Osteoblast (primary cell): ENCODE results near the gene ING1. TPM values are rescaled to one million over a fixed set of nuclear protein-coding genes. Genes with fewer than 3 reads are reported as not detected.
"Not testable (repeated sequence)": the region's sequence is repeated elsewhere in the genome, so short reads cannot be mapped to it uniquely, and the experiment has no call there.

Experiments used
- DNase-seq: peaks from one replicate; pipeline ENCODE4 v3.0.0; 2011; ENCODE audit warnings: low spot score, mixed read lengths; ENCODE audit not compliant: insufficient read length; ENCODE audit errors: missing footprints
- H2AFZ ChIP-seq: 2 replicates; pipeline ENCODE4 v1.6.0; 2011; ENCODE audit warnings: mild to moderate bottlenecking, low read length
- H3K27ac ChIP-seq: 2 replicates; pipeline ENCODE4 v1.5.1; 2011; ENCODE audit warnings: mild to moderate bottlenecking, low read depth, low read length, moderate library complexity
- H3K27me3 ChIP-seq: 2 replicates; pipeline ENCODE4 v1.6.0; 2012; ENCODE audit warnings: mild to moderate bottlenecking, control low read depth, inconsistent platforms, low read length, moderate library complexity; ENCODE audit not compliant: insufficient read depth
- H3K36me3 ChIP-seq: 2 replicates; pipeline ENCODE4 v1.5.1; 2011; ENCODE audit warnings: mild to moderate bottlenecking, low read length, control low read depth, moderate library complexity; ENCODE audit not compliant: insufficient read depth
- H3K4me1 ChIP-seq: 2 replicates; pipeline ENCODE4 v1.5.1; 2011; ENCODE audit warnings: mild to moderate bottlenecking, low read length, control low read depth, moderate library complexity; ENCODE audit not compliant: insufficient read depth
- H3K4me2 ChIP-seq: 2 replicates; pipeline ENCODE4 v1.6.0; 2011; ENCODE audit warnings: mild to moderate bottlenecking, low read length; ENCODE audit not compliant: insufficient read depth
- H3K4me3 ChIP-seq: fragments of 200-600 bp; sonication (generic); 3 replicates; pipeline ENCODE4 v1.5.1; 2012; ENCODE audit warnings: mild to moderate bottlenecking, low read length, inconsistent platforms; ENCODE audit not compliant: insufficient read depth
- H3K79me2 ChIP-seq: 2 replicates; pipeline ENCODE4 v1.6.0; 2012; ENCODE audit warnings: mild to moderate bottlenecking, low read length, control low read depth, inconsistent platforms; ENCODE audit not compliant: insufficient read depth
- H3K9me3 ChIP-seq: 2 replicates; pipeline ENCODE4 v1.5.1; 2011; ENCODE audit warnings: low read depth, low read length, control low read depth
- H4K20me1 ChIP-seq: 2 replicates; pipeline ENCODE4 v1.6.0; 2012; ENCODE audit warnings: mild to moderate bottlenecking, low read length, control low read depth; ENCODE audit not compliant: insufficient read depth
- CTCF ChIP-seq: IDR thresholded peaks from 2 replicates; pipeline ENCODE4 v1.5.1; 2011; ENCODE audit warnings: mild to moderate bottlenecking, low read depth, low read length, moderate library complexity; ENCODE audit errors: extremely low read depth
- total RNA-seq: library from RNA; depleted of rRNA; stranded (reverse); fragments of >200 nt; gene quantifications from 2 replicates; pipeline ENCODE4 v1.2.3, GENCODE V29; 2012

The ING1 gene
- total RNA-seq, 1 donor = 10.5 TPM

- no peak for DNase-seq
- no peak overlapping the region for H3K4me3 ChIP-seq
- H2AFZ ChIP-seq = no peak overlapping the region
- H3K27ac ChIP-seq = no peak overlapping the region
- no peaks in the 10 kb centered on the region for H3K4me1 ChIP-seq
- no peaks in the 10 kb centered on the region for H4K20me1 ChIP-seq
- H3K36me3 ChIP-seq = peaks cover 68% of the 10 kb centered on the region
- no peak for TF ChIP-seq CTCF
- no peak overlapping the region for H3K4me2 ChIP-seq
- peaks cover 9% of the 10 kb centered on the region for H3K79me2 ChIP-seq
- H3K9me3 ChIP-seq = no peaks in the 10 kb centered on the region
- H3K27me3 ChIP-seq = no peaks in the 10 kb centered on the region
These were observed 47.3 kb upstream of the ING1 start for GRCh38 chr13:110666255-110666533.

GRCh38 chr13:110669036-110669435 is 44.5 kb upstream of the ING1 start:
- H3K4me2 ChIP-seq = no peak overlapping the region
- DNase-seq = no peak
- H3K4me3 ChIP-seq = no peak overlapping the region
- H3K36me3 ChIP-seq = peaks cover 40% of the 10 kb centered on the region
- no peak overlapping the region for H3K27ac ChIP-seq
- no peaks in the 10 kb centered on the region for H3K4me1 ChIP-seq
- no peaks in the 10 kb centered on the region for H3K27me3 ChIP-seq
- H3K9me3 ChIP-seq = no peaks in the 10 kb centered on the region
- H2AFZ ChIP-seq = no peak overlapping the region
- peaks cover 12% of the 10 kb centered on the region for H3K79me2 ChIP-seq
- TF ChIP-seq CTCF = no peak
- no peaks in the 10 kb centered on the region for H4K20me1 ChIP-seq

GRCh38 chr13:110669814-110670213 is 43.7 kb upstream of the ING1 start:
- H3K4me1 ChIP-seq, H2AFZ ChIP-seq, H3K27me3 ChIP-seq, H3K4me2 ChIP-seq, H3K27ac ChIP-seq, H4K20me1 ChIP-seq, H3K4me3 ChIP-seq, H3K9me3 ChIP-seq, DNase-seq: not testable (repeated sequence)
- H3K36me3 ChIP-seq = peaks cover 33% of the 10 kb centered on the region
- H3K79me2 ChIP-seq = peaks cover 18% of the 10 kb centered on the region

- Histone ChIP-seq H3K4me1 (no peaks in the 10 kb centered on the region), H3K36me3 (peaks cover 49% of the 10 kb centered on the region), H4K20me1 (peaks cover 6% of the 10 kb centered on the region), H3K4me3 (no peak overlapping the region), H3K9me3 (no peaks in the 10 kb centered on the region), H3K4me2 (no peak overlapping the region), H3K27me3 (no peaks in the 10 kb centered on the region), H3K79me2 (peaks cover 53% of the 10 kb centered on the region), H2AFZ (no peak overlapping the region), H3K27ac (no peak overlapping the region)
- DNase-seq = peak; percentile 62
- TF ChIP-seq CTCF = no peak
These were observed 36.6 kb upstream of the ING1 start for GRCh38 chr13:110676595-110677587.
